Activated CD4-positive, alpha-beta T cell treated with anti-CD3 and anti-CD28 coated beads, Interleukin-2, amount 50 U/mL, for 24 hours (primary cell): ENCODE measurements around the gene PTPRC.
A peak's percentile ranks its signal among the peaks of the same experiment; 100 is the strongest.

Source experiments
- DNase-seq, 2 donors: peaks; one replicate each; pipeline ENCODE4 v3.0.0-alpha.2; 2020; ENCODE audit warnings: low read depth in 1 of 2, low spot score in 1 of 2

Gene PTPRC

GRCh38 chr1:198699167-198700015 lies 60.6 kb downstream of the PTPRC start:
- peak; percentile 47 to 61 for DNase-seq

- DNase-seq, result no peak
Observed at GRCh38 chr1:198700016-198700392, 61.2 kb downstream of the PTPRC start.

- no peak for DNase-seq
Observed at GRCh38 chr1:198700396-198700795, 61.6 kb downstream of the PTPRC start.

- DNase-seq, result no peak
Observed at GRCh38 chr1:198701250-198701649, 62.4 kb downstream of the PTPRC start.

- DNase-seq, result no peak
Observed at GRCh38 chr1:198701766-198702539, 63.1 kb downstream of the PTPRC start.

GRCh38 chr1:198708761-198709525 lies 70.1 kb downstream of the PTPRC start:
- DNase-seq, result no peak

- no peak for DNase-seq
Observed at GRCh38 chr1:198711837-198712236, 73.0 kb downstream of the PTPRC start.

- no peak for DNase-seq
Observed at GRCh38 chr1:198713081-198713480, 74.2 kb downstream of the PTPRC start.

GRCh38 chr1:198714271-198714670 lies 75.4 kb downstream of the PTPRC start:
- no peak for DNase-seq

GRCh38 chr1:198716051-198716450 lies 77.2 kb downstream of the PTPRC start:
- DNase-seq, result no peak

GRCh38 chr1:198717510-198717909 lies 78.7 kb downstream of the PTPRC start:
- no peak for DNase-seq

GRCh38 chr1:198723127-198723526 lies 84.3 kb downstream of the PTPRC start:
- DNase-seq, result no peak

GRCh38 chr1:198725090-198725489 lies 86.2 kb downstream of the PTPRC start:
- DNase-seq, result no peak

- DNase-seq, result no peak
Observed at GRCh38 chr1:198726455-198726854, 87.6 kb downstream of the PTPRC start.

GRCh38 chr1:198729195-198729863 lies 90.5 kb downstream of the PTPRC start:
- no peak for DNase-seq

- no peak for DNase-seq
Observed at GRCh38 chr1:198730952-198731351, 92.1 kb downstream of the PTPRC start.

GRCh38 chr1:198734323-198735008 lies 95.6 kb downstream of the PTPRC start:
- DNase-seq, result no peak

- no peak for DNase-seq
Observed at GRCh38 chr1:198741744-198742143, 102.9 kb downstream of the PTPRC start.

- DNase-seq, result no peak
Observed at GRCh38 chr1:198747127-198747526, 108.3 kb downstream of the PTPRC start.

- no peak for DNase-seq
Observed at GRCh38 chr1:198749279-198749678, 110.4 kb downstream of the PTPRC start.
